Fibroblast of villous mesenchyme (primary cell): ENCODE results near the gene DTNB. TPM values are rescaled to one million over a fixed set of nuclear protein-coding genes. Genes with fewer than 3 reads are reported as not detected.

Source experiments
- DNase-seq: peaks from one replicate; pipeline ENCODE4 v3.0.0-alpha.2; 2010; ENCODE audit warnings: low read depth
- H3K4me3 ChIP-seq: 2 replicates; pipeline ENCODE4 v1.5.1; 2011; ENCODE audit warnings: low read depth, mild to moderate bottlenecking, low read length
- CTCF ChIP-seq: IDR thresholded peaks from 2 replicates; pipeline ENCODE4 v1.5.1; 2012; ENCODE audit warnings: low read depth, mild to moderate bottlenecking, low read length; ENCODE audit not compliant: insufficient read depth
- total RNA-seq: library from RNA; depleted of rRNA; stranded (reverse); fragments of >200 nt; gene quantifications from 2 replicates; pipeline ENCODE4 v1.2.3, GENCODE V29; 2012

DTNB gene
- total RNA-seq, 1 donor, result 5.2 TPM

DNA sequence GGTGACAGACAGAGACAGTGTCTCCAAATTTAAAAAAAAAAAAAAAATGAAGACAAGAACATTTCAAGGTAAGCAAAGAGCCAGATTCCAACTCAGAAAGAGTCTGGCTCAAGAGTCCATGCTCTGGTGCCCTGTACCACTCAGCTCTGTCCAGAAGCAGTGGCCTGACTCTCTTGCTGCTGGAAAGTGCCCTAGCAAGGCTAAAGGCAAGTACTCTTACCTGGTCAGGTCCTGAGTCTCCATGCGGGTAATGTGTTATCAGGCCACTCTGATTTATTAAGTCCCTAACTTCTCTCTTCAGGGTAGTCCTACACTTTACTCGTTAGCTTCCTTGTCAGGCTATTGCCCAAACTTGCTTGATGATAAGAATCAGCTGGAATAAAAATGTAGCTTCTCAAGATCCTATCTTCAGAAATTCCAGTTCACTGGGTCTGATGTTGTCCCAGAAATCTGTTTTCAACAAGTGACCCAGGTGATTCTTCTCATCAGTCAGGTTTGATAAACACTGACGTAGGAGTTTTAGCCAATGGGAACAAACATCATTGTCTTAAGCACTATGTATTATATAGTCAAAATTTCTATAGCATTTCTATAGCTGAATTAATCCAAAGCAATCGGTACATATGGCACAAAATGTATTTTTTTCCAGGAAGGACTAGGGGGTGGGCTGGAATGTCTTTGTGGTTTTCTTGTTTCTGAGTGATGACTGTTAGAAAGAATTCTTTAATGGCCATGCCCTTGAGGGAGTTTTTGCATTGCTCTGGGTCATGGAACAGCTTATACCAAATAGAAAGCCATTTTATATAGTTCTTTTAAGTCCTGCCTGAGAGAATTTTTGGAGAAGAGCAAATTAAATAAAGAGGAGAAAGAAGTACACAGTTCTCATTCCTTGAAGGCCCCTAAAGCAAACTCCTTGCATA lies 191.7 kb downstream of the DTNB start:
- DNase-seq, result no peak
- no peak for TF ChIP-seq CTCF
- no peak overlapping the region for H3K4me3 ChIP-seq

DNA sequence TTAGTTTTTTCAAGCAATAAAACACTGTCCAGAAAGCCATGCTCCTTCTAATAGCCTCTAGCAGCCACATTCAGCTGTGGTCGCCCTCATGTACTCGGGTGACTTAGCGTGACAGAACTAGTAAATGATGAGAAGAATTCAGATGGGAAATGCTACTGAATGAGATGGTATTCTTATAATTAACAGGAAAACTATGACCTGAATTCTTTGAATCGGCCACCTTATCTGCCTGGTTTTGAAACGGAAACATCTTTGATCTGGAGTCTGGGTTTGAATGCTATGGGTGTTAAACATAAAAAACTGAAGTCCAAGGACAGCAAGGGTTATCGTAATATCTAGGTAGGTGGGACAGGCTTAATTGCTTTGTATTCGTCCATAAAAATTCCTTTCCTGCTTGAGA lies 192.8 kb downstream of the DTNB start:
- TF ChIP-seq CTCF, result no peak
- H3K4me3 ChIP-seq, result no peak overlapping the region
- no peak for DNase-seq

GRCh38 chr2:25479761-25480160 lies 193.6 kb downstream of the DTNB start:
- DNase-seq, result no peak
- no peak for TF ChIP-seq CTCF
- no peak overlapping the region for H3K4me3 ChIP-seq

- no peak for DNase-seq
- TF ChIP-seq CTCF, result no peak
- H3K4me3 ChIP-seq, result no peak overlapping the region
Measured at GRCh38 chr2:25478736-25479135, 194.6 kb downstream of the DTNB start.

DNA sequence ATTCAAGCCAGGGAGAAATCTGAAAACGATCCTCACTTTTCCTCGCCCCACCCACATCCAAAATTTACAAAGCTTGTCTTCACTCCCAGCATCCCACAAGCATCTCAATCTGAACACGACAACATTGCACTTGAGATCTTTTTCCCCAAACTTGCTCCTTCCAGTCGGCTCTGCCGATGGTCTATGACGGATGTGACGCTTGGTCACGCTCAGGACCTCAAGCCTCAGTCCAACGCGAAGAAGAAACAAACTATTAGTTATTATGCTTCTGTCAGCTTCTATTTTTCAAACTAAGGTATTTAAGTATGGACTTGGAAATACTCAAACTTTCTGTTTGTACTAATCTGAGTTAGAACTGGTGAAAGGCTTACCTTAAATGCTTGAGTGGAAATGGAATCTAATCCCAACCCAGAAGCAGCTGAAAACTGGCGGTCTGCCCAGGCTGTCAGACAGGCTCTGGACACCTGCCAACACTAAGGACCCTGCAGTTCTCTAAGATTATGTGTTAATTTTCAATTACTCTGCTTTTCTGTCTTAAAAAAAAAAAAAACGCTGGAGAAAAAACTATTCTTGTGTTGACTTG lies 199.5 kb downstream of the DTNB start:
- DNase-seq, result no peak
- TF ChIP-seq CTCF, result no peak

GRCh38 chr2:25473131-25473530 lies 200.2 kb downstream of the DTNB start:
- no peak overlapping the region for H3K4me3 ChIP-seq
- TF ChIP-seq CTCF, result no peak
- DNase-seq, result no peak

More for the DNA sequence above, 199.5 kb downstream of the DTNB start:
- no peak overlapping the region for H3K4me3 ChIP-seq

DNA sequence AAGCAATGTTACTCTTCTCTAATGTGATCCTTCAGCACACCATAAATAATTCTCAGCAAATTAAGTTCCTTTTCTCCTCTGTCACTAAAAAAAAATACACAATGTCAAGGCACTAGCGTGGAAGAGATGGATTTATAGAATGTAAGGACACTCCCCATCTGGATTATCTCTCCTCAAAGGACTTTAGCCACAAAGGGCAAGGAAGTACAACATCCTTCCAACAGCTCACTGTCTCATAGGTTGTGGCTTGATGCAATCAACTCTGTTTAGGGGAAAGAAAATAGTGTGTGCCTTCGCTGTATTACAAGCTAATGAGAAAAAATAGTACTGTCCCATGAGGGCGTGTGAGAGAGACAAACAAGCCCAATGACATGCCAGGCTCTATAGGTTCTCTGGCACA lies 202.6 kb downstream of the DTNB start:
- no peak overlapping the region for H3K4me3 ChIP-seq
- TF ChIP-seq CTCF, result no peak
- no peak for DNase-seq
